Measurements from ENCODE around the gene COP1.

DNA sequence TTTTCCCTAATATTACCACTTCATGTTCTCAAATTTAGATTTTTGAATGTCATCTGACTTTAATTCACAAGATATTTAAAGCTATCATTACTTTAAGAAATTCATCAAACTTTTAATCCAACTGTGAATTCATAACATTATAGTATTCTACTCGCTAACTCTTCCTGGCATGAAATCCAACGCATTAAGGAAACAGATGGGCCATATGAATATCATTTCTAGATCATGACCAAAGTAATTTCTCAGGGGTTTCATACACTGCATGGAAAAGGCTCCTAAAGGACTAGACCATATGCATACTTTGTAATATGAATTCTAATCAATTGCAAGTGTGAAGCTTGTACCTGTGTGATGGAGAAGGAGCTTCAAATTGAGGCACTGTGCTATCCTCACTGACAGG, 72.4 kb downstream of the COP1 start:
- TF ChIP-seq POLR2A (IDR thresholded peaks at IDR 0.05; ENCODE audit: low read depth), result no peak
- TF ChIP-seq, protein P1, sequence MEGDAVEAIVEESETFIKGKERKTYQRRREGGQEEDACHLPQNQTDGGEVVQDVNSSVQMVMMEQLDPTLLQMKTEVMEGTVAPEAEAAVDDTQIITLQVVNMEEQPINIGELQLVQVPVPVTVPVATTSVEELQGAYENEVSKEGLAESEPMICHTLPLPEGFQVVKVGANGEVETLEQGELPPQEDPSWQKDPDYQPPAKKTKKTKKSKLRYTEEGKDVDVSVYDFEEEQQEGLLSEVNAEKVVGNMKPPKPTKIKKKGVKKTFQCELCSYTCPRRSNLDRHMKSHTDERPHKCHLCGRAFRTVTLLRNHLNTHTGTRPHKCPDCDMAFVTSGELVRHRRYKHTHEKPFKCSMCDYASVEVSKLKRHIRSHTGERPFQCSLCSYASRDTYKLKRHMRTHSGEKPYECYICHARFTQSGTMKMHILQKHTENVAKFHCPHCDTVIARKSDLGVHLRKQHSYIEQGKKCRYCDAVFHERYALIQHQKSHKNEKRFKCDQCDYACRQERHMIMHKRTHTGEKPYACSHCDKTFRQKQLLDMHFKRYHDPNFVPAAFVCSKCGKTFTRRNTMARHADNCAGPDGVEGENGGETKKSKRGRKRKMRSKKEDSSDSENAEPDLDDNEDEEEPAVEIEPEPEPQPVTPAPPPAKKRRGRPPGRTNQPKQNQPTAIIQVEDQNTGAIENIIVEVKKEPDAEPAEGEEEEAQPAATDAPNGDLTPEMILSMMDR (IDR thresholded peaks at IDR 0.05), result no peak
- TF ChIP-seq POLR2AphosphoS5 (IDR thresholded peaks at IDR 0.05), result no peak
